T follicular helper cell (primary cell): ENCODE results near the gene IDH3B.
"Not testable (repeated sequence)": the region's sequence is repeated elsewhere in the genome, so short reads cannot be mapped to it uniquely, and the experiment has no call there.

ENCODE experiments used
- DNase-seq: peaks from one replicate; pipeline ENCODE4 v3.0.0-alpha.2; 2020; ENCODE audit warnings: low read depth

Gene IDH3B

DNA sequence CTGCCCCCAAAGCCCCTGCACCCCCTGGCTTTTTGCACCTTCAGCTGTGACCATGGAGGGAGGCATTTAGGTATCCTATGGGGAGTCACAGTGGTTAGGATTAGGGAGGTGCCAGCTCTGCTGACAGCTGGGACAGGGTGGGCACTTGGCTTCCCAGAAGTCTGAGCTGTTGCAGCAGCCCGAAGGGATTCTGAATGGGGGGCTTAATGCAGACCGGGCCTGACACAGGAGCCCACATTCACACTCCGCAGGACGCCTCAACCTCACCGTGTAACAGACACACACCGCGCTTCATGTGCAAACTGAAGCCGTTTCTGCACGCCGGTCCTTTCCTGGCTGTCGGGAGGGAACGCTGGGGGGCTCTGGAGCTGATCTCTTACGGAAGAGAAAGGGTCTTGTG, 30.5 kb upstream of the IDH3B start:
- DNase-seq: no peak

DNA sequence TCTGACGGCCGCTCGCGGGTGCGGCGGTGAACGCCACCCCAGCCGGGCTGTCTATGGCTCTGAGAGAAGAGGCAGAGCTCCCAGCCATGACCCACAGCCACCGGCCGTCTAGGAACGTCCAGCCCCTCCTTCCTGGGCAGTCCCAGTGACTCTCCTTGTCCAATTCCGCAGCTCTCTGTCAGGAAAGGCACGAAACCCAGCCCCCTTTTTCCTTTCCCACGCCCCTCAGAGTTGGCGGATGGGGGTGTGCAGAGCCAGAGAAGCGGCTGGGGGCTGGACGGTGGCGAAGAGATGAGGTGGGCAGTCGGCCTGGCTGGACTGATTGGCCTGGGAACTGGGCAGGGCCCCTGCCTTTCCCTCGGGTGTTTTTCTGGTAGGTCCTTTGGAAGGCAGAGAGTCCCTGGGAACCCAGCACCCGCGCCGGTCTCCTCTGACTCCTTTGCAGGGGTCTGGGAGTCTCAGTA, 30.0 kb upstream of the IDH3B start:
- no peak for DNase-seq

DNA sequence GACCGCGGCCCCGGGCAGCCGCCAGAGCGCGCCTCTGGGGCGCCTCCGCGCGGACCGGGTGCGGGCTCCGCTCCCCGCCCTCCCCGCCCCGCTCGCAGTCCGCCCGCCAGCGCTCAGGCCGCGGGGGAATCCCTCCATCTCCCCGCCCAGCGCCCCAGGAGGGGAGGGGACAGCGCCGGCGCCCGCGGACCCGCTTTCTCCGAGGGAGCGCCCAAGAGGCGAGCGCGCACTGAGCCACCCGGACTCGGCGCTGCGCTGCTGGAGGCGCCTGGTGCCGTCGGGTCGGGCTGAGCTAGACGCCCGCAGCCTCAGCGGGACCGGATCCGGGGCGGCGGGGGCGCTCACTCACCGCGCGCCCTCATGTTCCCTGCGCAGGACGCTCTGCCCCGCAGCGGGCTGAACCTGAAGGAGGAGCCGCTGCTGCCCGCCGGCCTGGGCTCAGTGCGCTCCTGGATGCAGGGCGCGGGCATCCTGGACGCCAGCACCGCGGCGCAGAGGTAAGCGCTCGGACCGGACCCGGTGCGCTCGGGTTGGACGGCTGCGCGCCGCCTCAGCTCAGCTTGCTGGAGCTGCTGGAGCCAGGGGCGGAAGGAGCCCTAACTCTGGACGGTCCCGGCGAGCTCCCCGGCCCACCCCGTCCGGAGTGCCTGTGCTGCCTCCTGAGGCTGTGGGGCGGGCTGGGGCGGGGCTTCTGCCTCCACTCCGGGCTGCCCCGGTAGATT, 29.4 kb upstream of the IDH3B start:
- no peak for DNase-seq

DNA sequence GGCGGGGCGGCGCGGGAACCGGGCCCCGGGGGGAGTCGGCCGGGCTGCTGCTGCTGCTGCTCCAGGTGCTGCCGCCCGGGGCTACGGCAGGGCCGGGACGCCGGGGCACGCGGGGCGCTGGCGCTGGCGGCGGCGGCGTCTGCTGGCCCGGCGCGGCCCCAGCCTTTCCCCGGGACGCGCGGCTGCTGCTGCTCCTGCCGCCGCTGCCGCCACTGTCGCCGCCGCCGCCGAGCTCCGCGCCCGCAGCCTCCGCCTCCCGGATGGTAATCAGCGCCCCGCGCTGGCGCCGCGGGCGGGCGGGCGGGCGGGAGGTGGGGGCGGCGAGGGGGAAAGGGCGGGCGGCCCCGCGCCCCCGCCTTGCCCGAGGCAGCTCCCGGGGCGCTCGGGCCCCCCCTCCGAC, 28.9 kb upstream of the IDH3B start:
- DNase-seq: no peak

DNA sequence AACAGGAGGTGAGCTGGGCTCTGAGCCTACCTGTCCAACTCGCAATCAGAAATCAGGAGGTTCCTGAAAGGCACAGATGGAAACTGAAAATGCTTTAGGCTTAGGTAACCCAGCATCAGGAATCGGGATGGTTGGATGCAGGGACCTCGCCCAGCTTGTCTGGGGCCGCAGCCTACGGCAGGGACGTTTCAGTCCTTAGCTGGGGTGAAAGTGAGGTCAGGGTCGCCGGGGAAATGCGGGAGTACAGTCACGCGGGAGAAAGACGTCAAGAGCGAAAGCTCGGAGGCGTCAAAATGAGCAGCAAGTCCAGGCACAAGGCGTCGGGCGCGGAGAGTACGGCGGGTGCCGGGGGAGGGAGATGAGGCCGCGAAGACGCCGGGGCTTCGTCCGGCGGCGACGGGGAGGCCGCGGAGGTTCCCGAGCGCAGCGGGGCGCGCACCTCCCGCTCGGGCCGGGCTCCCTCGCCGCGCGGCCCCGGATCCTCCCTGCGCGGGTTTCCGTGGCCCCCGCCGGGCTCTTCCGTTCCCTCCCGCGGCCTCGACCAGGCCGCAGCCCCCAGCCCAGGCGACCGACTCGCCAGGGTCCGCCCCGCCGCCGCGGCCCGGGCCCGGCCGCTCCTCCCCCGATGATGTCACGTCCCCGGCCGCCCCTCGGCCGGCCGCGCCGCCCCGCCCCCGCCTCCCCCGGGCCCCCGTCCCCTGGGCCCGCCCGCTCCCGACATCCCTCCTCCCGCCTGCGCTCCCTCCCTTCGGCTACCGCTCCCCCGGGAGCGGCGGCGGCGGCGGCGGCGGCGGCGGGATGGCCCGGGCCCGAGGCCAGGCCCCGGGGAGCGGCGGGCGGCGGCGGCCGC, 28.2 kb upstream of the IDH3B start, which contains the start of gene EBF4:
Gene EBF4 (plus strand): TSS at position 745 of the 850 bp plus-strand sequence. CDS start 866 bp downstream, outside the sequence.
- no peak for DNase-seq

DNA sequence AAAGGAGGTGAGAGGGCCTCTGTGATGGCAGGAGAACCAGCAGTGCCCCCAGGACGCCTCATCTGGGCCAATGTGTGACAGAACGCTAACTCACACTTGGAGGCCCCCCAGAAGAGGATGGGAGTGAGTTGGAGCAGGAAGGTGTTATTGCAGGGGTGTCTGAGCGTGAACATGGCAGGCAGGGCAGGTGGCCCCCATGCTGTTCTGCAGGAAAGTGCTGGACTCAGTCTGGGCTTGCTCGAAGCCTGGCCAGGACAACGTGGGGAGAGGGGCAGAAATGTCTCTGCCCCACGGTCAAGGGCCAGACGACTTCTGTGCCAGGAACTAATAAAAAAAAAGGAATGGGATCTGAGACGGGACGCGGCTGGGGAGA, 27.6 kb upstream of the IDH3B start:
- no peak for DNase-seq

DNA sequence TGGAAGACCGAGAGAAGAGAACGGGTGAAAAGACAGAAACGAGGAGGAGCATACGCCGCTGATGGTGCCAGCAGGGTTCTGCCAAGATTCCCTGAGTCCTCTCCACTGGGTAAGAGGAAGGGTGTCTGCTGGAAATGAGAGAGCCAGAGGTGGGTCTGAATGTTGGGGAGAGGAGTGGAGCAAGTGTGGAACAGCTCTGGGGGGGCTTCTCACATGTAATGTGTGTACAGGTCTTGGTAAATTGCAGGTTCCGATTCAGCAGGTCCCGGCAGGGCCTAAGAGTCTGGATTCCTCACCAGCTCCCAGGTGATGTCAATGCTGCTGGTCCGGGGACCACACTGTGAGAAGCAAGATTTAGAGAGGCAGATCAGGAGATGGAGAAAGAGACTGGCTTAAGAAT, 27.1 kb upstream of the IDH3B start:
- DNase-seq: no peak

DNA sequence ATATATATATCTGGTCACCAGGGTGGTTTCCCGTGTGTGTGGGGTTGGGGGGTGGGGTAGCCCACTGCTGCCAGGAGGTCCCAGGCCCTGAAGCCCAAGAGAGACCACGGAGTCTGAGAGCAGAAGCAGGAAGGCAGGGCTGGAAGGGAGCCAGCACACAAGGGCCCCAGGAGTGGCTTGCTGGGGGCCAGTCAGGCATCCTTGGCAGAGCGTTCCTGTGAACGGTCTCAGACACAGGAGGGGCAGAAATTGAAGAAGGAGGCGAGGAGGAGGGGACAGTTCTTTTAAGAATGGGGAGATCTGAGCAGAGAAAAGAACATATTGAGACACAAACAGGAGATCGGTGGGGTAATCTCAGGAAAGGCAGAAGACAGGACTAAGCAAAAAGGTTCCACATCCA, 26.7 kb upstream of the IDH3B start:
- DNase-seq: no peak

DNA sequence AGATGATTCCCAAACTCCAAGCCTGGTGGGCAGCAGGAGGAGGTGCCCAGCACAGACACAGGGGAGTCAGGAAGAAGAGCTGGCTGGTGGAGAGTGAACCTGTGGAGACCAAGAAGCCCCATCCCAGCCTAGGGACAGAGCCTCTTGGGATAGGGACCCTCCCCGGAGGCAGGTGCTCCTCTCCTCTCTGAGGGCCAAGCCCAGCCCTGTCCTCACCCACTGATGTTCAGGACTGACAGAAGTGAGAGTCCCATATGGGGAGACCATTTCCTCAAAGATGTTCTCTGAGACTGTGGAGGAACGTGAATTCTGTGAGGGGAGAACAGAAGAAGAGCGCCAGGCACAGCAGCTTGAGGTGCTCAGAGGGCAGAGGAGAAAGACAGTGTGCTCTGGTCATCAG, 26.2 kb upstream of the IDH3B start:
- DNase-seq: no peak

DNA sequence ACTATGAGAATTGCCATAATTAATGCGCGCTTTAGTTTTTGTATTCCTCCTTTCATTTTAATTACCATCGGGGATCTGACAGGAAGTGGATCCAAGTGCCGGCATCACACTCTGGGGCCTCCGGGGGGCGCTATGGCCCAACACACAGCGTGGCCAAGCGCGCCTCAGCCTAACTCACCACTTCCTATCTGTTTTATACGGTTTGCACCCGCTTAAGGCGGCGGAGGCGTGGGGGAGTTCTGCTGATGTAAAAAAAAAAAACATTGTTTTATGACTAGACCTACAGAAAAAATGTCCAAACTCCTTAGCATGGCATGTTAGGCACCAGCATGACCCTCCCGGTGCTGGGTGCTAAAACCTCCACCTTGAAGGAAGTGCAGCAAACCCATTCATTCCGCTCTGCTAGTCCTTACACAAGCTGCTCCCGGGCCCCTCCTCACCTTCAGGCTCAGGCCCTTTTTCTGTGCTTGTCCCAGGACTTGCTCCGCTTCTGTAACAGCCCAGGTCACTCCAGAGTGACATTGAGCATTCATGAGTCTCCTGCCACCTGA, 24.1 kb upstream of the IDH3B start:
- DNase-seq: peak; percentile 66

DNA sequence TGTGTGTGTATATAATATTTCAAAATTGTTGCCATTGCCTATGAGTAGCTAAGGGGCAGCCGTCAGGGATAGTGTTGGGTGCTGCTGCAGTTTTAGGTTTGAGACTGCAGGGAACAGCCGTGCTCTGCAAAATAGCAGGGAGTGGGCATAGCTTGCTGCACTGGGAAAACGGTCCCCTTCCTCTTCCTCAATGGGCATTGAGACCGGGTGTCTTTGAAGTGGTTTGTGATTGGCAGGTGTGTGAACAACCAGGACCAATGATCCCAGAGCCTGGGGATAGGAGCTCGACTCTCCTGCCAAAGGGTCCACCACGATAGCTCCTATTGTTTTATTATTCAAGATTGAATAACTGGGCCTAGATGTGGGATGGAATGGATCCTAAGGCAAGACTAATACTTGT, 23.5 kb upstream of the IDH3B start:
- no peak for DNase-seq

DNA sequence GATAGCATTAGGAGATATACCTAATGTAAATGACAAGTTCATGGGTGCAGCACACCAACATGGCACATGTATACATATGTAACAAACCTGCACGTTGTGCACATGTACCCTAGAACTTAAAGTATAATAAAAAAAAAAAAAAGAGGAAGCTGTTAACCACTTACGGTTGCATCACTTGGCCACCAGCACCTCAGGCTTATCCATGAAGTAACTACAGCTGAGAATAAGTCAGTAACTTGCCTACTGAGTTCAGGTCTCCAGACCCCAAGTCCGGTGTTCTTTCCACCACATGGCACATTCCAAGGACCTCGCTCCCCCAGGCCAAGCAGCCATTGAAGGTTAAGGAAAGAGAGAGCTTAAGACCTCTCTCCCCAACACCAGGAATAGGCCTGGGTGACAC, 20.8 kb upstream of the IDH3B start:
- DNase-seq: not testable (repeated sequence)

DNA sequence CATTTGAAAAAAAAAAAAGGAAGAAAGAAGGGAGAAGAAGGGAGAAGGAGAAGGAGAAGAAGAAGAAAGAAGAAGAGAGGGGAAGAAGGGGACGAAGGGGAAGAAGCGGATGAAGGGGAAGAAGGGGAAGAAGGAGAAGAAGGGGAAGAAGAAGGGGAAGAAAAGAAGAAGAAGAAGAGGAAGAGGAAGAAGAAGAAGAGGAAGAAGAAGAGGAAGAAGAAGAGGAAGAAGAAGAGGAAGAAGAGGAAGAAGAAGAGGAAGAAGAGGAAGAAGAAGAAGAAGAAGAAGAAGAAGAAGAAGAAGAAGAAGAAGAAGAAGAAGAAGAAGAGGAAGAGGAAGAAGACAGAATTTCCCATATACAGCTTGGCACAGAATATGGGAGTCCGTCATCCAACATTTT, 18.0 kb upstream of the IDH3B start:
- not testable (repeated sequence) for DNase-seq

DNA sequence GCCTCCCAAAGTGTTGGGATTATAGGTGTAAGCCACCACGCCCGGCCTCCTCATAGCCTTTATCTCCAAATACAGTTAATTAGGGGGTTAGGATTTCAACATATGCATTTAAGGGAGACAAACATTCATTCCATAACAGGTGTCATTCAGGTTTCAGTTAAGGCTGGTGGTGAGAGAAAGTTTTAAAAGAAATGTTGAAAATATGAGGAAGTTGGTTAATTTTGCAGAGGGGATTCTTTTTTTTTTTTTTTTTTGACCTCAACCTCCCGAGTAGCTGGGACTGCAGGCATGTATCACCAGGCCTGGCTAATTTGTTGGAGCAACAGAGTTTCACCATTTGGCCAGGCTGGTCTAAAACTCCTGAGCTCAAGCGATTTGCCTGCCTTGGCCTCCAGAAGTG, 16.0 kb upstream of the IDH3B start:
- no peak for DNase-seq

DNA sequence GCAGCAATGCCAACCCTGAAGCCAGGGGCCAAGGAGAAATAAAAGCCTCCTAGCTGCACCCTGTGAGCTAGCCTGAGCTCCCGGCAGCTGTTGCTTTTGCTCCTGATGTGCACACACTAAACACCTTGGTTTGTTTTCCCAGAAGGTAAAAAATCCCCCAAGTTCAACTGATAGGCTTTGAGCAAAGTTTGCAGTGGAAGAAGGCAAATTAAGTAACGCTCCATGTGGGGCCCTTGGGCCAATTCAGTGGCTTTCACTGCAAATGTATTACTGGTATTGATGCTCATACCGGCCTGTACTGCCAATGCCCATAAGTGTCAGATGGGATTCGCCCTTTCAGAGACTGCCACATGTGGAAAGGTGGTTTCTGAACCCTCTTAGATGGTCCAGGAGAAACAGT, 9.4 kb upstream of the IDH3B start:
- DNase-seq: no peak

DNA sequence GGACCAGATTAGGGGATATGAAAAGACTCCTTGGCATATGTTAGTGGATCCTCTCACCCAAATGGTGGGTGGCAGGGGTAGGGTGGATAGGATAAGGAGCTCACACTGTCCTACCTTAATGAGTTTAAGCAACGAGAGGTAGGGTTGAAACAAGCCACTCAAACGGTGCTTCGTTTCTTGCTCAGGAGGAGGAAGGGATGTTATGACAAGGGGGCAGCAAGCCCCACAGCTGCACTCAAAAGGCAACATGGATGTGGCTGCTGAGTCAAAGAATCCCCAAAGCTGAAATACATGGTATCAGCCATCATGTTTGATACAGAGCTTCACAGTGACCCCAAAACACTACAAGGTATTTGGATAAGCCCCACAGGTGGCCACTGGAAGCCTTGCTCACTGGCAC, 8.4 kb upstream of the IDH3B start:
- DNase-seq: no peak

DNA sequence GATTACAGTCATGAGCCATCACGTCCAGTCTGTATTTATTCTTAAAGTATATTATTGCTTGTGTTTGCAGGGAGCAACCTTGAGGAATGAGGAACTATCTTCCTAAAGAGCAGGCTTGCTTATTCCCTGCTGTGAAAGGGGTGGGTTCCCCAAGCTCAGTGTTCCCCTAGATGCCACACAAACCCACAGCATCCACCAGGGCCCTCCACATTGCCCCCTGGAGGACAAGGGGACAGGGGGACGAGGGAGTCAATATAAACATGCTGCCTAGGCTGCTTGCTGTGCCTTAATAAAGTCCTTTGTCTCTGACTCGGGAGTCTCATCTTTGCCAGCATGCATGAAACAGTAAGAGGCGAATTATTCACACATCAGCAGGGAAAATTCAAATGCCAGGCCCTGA, 8.0 kb upstream of the IDH3B start:
- DNase-seq: no peak

DNA sequence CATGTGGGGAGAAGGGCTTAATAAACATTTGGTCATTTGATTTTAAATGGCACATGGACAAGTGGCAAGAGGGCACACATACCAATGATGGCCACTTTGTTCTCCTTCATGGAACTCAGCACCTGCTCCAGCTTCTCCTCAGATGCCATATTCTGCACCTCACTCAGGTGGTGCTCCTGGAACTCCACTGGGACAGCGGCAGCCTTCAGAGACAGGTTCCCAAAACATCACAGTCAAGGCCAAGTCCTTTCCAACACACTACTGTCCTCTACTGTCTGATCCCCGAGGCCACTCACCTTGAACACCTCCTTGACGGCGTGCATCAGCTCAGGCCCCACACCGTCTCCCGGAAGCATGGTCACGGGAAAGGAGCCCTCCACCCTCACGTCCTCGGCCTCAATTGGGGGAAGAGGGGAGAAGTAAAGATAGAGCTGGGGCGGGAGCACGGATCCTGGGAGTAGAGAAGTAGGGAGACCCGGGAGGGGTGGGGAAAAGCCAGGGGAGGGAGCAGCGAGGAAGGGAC, 591 bp downstream of the IDH3B start:
- no peak for DNase-seq

DNA sequence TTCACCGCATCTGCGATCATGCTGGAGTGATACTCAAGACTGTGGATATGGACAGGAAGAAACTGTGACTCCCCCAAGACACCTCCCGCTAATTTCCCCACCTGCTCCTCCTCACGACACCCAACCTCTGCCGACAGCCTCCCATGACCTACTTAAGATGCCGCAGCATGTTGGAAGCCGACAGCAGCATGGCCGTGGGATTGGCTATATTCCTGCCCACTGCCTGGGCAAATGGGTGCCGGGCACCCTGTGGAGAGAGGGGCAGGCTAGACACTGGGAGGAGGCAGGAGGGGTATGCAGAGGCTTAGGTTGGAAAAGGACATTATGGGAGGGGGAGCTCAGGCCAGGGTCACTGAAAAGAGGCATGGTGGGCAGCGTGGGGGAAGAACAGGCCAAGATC, 4.5 kb downstream of the IDH3B start:
- DNase-seq: no peak

DNA sequence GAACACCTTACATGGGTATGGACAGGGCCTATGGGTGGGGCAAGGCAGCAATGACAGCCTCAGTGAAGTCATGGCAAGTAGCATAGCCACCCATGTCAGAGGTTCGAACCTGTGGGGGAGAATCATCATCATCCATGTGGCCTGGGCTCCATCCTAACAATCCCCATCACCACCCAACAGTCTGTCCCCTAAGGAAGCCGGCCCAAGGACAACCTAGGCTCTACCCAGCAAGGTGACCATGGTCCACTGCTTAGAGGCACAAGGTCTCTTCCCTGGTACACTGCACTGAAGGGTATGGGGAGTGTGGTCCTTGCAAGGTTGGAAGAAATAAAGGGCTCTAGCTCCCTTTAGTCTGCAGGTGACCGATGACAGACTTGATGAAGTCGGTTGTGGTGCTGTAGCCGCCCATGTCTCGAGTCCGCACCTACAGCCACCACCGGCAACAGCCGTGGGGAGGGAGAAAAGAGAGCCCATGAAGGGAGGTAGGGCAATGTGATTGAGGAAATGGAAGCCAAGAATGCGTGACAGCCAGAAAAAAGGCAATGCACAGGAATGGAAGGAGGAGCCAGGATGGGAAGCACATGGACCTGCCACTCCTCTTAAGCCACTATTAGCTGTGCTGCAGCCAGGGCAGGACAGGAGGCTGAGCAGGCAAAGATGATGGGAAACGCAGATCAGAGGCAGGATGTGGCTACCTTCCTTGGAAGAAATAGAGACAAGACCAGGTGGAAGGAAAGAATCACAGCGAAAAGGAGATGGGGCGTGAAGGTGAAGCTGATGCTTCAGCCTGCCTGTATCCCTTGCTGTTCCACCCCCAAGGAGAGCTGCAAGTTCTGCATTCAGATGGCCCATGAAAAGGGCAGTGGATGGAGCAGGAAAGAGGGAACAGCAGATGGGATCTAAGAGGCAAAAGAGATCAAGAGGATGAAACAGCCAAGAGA, 5.3 kb downstream of the IDH3B start:
- DNase-seq: no peak

DNA sequence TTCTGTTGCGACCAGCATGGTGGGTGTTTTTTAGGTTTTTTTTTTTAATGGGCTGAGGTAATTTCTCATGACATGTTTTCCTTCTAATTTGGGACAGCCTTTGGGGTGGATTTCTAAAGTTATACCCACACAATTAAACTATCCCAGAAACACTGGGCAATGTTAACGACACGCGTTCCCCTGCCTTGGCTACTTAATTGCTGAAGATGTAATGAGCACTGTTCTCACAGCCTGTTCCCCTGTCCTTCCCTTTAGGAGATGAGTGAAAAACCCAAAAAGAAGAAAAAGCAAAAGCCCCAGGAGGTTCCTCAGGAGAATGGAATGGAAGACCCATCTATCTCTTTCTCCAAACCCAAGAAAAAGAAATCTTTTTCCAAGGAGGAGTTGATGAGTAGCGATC, 6.3 kb downstream of the IDH3B start:
- DNase-seq: no peak

DNA sequence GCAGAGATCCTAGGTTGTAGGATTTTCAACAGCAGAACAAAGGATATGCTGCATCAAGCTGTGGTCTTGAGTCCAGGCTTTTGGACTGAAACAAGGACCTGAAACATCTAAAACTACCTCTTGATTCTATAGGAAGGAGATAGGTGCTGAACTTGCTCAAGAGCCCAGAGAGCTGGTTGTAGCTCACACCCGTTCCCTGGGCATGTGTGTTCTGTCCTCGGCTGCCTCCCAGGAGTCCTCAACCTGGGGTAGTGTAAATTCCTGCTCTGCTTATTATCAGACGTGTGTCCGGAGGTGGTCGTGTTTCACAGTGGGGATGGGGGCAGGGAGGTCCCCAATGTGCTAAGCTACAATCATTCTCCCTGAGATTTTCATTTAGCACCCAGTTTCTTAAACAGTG, 6.8 kb downstream of the IDH3B start:
- no peak for DNase-seq
